ENCODE measurements around the gene PPP4R3A.
"Not testable (repeated sequence)": the region's sequence is repeated elsewhere in the genome, so short reads cannot be mapped to it uniquely, and the experiment has no call there.

Gene PPP4R3A

DNA sequence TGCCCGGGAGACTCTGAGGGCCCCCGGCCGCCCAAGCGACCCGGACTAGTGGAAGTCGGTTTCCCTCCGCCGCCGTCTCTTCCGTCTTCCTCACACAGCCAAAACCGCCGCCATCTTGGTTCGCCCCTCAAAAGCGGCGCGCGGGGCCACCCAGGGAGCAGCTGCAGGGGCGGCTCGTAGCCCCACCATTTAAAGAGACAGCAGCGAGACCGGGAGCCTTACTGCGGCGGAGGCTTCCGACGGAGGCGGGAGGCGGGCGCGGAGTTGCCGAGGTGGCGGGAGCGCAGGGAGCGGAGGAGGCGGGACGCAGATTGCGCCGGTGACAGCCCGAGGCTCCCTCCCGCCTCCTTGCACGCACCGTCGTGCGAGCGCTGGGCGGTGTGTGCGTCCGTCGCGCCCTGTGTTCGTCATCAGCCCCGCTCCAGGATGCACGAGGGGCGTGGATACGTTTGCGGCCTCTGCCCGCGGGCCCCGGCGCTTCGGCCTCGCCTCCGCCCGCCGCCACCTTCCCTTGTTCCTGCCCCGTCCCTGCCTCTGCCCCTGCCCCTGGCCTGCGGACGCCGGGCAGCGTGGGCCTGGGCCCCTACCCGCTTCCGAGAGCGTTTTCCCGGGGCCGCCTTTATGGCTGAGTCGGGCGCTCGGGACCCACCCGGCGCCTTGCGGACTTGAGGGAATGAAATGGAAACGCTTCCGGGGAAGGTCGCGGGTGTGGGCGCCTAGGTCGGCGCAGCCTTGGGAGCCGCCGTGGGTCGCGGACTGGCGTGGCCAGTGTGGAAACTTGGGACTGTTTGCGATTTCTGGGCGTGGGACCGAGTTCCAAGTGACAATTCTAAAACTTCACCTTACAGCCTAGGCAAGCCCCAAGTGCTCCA is at the start of gene PPP4R3A:
TSS of gene PPP4R3A (minus strand) at position 140 of the 872 bp plus-strand sequence. CDS start 663 bp downstream, outside the sequence.
- DNase-seq (ENCODE audit: low spot score): peak; percentile 97

DNA sequence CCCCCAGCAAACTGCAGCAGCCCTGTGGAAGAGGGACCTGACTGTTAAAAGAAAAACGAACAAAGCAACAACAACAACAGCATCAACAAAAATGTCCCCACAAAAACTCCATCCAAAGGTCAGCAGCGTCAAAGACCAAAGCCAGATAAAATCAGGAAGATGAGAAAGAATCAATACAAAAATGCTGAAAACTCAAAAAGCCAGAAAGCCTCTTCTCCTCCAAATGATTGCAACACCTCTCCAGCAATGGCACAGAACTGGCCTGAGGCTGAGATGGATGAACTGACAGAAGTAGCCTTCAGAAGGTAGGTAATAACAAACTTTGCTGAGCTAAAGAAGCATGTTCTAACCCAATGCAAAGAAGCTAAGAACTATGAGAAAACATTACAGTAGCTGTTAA is 45.4 kb upstream of the PPP4R3A start:
- no peak for DNase-seq (ENCODE audit: low spot score)

DNA sequence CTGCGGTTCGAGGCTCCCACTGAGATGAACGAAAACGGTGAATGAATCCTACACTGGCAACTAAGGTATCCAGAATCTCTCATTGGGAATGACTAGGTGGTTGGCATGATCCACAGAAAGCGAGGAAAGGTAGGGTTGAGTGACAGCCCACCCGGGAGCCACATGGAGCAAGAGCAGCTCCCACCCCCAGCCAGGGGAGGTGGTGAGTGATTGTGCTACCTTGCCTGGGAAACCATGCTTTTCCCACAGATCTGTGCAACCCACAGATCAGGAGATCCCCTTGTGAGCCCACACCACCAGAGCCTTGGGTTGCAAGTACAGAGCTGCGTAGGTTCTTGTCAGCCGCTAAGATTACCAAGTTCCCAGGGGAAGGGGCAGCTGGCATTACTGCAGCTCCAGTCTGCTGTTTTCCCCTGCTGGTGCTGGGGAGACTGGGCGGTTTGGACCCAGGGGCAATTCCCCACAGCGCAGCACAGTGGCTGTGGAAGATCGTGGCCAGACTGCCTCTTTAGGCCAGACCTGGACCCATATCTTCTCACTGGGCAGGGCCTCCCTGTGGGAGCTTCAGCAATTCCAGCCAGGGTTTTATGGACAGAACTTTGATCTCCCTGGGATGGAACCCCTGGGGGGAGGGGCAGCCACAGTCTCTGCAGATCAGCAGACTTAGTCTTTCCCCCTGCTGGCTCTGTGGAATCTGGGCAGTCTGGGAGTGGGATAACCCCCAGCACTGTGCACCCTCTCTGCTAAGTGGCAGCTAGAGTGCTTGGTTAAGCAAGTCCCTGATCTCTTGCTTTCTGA is 44.6 kb upstream of the PPP4R3A start:
- no peak for DNase-seq (ENCODE audit: low spot score)

DNA sequence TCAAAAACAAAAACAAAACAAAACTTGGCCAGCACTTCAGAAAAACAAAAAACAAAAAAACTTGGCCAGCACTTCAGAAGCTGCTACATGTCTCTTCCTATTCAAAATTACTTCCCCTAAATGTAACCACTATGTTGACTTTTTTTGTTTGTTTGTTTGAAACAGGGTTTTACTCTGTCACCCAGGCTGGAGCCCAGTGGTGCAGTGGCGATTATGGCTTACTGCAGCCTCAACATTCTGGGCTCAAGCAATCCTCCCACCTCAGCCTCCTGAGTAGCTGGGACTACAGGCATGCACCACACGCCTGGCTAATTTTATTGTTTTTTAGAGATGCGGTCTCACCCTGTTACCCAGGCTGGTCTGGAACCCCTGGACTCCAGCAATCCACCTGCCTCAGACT is 38.0 kb upstream of the PPP4R3A start:
- DNase-seq (ENCODE audit: low spot score): no peak

DNA sequence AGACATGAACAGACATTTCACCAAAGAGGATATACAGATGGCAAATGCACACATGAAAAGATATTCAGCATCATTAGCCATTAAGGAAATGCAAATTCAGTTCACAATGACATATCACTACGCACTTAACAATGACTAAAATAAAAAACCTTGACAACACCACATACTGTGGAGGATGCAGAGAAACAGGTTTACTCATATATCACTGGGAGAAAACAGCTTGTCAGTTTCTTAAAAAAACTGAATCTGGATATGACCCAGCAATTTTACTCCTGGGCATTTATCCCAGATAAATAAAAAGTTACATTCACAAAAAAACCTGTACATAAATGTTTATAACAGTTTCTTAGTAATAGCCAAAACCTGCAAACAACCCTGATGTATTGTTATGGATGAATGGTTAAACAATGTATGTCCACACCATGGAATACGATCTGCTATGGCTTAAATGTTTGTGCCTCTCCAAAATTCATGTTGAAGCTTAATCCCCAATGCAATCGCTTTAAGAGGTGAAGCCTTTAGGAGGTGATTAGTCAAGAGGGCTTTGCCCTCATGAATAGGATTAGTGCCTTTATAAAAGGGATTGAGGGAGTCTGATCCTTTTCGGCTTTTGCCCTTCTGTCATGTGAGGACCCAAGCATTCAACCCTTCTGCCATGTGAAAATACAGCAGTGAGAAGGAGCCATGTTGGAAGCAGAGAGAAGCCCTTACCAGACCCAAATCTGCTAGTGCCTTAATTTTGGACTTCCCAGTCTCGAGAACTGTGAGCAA is 36.0 kb upstream of the PPP4R3A start:
- DNase-seq (ENCODE audit: low spot score): no peak

DNA sequence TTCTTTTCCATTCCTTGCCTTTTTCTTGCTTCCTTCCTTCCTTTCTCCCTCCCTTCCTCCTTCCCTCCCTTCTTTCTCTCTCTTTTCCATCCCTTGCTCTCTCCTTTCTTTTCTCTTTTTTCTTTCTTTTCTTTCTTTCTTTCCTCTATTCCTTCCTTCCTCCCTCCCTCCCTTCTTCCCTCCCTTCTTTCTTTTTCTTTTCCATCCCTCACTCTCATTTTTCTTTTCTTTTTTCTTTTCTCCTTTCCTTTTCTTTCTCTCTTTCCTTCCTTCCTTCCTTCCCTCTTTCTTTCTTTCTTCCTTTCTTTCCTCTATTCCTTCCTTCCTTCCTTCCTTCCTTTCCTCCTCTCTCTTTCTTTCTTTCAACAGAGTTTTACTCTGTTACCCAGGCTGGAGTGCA is 35.1 kb upstream of the PPP4R3A start:
- DNase-seq (ENCODE audit: low spot score): no peak

DNA sequence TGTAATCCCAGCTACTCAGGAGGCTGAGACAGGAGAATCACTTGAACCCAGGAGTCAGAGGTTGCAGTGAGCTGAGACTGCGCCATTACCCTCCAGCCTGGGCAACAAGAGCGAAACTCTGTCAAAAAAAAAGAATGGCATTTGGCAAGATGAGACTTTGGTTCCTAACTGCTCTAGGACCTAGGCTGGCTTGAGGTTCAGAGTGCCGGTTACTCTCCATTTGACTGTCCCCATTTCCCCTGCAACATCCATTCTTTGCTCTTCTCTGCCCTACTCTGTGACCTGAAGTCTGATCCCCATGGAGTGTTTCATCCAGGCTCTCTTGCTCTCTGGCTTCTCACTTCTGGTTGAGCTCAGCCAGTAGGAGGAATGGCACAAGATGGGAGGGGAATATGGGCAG is 26.2 kb upstream of the PPP4R3A start:
- no peak for DNase-seq (ENCODE audit: low spot score)

DNA sequence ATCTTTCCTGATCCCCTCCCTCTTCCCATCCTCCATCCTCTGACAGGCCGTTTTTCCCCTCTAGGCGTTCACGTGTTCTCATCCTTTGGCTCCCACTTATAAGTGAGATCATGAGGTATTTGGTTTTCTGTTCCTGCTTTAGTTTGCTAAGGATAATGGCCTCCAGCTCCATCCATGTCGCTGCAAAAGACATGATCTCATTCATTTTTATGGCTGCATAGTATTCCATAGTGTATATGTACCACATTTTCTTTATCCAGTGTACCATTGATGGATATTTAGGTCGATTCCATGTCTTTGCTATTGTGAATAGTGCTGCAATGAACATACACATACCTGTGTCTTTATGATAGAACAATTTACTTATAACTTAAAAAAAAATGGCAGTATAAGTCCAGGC is 23.9 kb upstream of the PPP4R3A start:
- DNase-seq (ENCODE audit: low spot score): not testable (repeated sequence)

DNA sequence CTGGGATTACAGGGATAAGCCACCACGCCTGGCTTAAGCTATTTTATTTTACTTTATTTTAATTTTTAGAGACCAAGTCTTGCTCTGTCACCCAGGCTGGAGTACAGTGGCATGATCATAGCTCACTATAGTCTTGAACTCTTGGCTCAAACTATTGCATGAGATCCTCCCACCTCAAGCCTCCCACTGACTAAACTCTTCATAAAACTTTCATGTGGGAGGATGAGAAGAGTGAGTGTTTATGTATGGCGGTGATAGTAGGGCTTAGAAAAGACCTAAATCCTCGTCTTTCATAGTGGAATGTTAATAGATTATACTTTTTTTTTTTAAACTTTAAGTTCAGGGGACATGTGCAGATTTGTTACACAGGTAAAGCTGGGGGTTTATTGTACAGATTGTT is 23.5 kb upstream of the PPP4R3A start:
- no peak for DNase-seq (ENCODE audit: low spot score)

DNA sequence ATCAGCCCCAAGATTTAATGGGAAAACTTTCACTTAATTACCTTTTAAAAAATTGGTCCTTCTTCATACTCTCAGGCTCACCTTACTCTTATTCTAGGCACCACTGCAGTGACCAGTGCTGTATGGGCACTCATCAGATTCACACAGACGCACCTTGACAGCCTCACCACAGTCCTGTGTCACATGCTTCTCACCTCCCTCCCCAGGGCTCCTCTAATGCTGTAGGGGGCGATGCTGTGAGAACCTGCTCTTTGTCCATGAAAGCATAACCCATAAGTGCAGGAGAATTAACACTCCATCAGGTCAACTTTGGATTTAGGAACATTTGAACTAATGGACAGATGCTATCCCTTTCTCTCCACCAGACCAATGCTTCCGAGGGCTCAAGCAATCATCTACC is 13.9 kb upstream of the PPP4R3A start:
- no peak for DNase-seq (ENCODE audit: low spot score)

DNA sequence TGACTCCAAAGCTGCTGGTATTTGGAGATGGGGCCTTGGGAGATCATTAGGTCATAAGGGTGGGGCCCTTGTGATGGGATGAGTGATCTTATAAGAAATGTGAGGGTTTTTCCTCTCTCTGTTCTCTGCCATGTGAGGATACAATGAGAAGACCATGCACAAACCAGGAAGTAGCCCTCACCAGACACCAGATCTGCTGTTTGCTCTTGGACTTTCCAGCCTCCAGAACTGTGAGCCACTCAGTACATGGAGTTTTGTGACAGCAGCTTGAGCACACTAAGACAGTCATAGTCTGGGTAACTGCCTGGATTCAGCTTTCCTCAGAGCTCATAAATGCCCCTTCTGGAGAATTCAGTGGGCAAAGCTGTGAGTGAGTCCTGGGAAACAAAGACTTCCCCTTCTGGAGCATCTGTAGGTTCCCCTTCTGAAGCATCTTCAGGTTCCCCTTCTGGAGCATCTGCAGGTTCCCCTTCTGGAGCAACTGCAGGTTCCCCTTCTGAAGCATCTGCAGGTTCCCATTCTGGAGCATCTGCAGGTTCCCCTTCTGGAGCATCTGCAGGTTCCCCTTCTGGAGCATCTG is 11.0 kb upstream of the PPP4R3A start:
- DNase-seq (ENCODE audit: low spot score): no peak

DNA sequence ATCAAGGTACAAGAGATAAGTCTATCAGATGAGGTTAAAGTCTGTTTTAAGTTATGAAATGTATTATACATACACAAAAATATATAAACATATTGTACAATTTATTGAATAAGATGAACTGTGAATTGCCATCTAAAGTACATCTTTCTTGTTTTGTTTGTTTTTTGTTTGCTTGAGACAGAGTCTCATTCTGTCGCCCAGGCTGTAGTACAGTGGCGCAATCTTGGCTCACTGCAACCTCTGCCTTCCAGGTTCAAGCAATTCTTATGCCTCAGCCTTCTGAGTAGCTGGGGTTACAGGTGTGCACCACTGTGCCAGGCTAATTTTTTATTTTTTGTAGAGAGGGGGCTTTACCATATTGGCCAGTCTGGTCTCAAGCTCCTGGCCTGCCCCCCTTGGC is 10.0 kb upstream of the PPP4R3A start:
- no peak for DNase-seq (ENCODE audit: low spot score)

DNA sequence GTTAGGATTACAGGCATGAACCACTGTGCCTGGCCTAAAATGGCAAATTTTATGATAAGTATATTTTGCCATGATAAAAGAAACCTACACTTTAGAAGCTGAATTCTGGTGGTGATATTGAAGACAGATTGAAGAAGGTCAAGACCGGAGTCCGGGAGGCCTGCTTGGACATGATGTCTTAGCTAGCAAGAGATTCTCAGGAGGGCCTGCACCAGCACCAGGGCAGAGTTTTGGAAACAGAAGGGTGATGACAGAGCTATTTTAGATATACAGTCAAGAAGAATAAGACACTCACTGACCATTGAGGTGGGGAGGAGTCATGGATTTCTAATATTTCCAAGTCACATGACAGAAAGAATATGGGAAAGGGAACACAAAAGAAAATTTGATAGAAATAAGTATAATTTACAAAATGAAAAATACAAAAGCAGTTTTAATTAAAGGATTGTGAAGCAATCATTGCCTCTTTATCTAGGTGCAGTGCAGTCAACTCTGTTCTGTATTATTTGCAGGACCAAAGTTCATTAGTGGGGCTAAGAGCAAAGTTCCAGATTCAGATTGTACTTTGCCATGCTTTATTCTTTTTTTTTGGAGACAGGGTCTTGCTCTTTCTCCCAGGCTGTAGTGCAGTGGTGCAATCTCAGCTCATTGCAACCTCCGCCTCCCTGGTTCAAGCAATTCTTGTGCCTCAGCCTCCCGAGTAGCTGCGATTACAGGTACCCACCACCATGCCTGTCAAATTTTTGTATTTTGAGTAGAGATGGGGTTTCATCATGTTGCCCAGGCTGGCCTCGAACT is 9.3 kb upstream of the PPP4R3A start:
- no peak for DNase-seq (ENCODE audit: low spot score)

DNA sequence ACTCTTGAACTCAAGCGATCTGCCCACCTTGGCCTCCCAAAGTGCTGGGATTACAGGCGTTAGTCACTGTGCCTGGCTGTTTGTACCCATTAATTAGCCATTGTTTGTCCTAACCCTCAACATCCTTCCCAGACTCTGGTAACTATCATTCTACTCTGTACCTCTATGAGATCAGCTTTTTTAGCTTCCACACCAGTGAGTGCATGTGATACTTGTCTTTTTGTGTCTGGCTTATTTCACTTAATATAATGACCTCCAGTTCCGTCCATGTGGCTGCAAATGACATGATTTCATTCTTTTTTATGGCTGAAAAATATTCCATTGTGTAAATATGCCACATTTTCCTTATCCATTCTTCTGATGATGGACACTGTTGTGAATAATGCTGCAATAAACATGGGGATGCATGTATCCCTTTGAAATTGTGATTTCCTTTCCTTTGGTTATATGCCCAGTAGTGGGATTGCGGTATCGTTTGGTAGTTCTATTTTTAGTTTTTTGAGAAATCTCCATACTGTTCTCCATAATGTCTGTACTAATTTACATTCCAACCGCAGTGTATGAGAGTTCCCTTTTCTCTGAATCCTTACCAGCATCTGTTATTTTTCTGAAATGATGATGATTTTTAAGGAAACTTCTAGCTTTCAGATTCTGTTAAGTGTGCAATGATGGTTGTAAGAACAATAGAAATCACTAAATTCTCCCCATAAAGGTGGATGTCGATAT is 6.7 kb upstream of the PPP4R3A start:
- DNase-seq (ENCODE audit: low spot score): no peak

DNA sequence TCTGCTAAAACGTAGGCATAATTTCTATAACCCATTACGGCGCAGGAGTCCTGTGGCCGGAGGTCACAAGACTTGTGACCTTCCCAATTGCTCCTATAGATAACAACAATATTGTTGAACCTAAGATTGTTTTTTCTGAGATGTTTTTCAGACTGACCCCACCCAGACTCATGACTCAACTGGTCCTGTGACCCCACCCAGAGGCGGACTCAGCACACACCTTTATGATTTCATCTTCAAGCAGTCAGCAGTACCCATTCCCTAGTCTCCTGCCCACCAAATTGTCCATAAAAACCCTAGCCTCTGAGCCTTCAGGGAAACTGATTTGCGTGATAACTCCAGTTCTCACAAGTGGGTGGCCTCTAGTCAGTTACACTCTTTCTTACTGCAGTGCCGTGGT is 5.9 kb upstream of the PPP4R3A start:
- no peak for DNase-seq (ENCODE audit: low spot score)

DNA sequence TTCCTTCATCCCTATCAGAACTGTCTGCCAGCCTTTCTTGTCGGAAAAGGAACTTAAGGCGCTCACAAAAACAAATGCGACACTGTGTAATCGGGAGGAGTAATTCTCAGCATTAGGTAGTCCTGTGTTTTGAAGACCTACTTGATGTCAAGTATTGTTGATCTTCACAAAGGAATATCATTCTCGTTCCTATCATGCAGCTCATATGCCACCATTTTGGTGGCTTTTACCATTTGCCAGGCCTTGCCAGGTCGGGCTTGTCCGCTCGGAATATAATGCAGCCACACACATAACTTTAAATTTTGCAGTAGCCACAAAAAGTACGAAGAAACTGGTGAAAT is 903 bp upstream of the PPP4R3A start:
- no peak for DNase-seq (ENCODE audit: low spot score)

DNA sequence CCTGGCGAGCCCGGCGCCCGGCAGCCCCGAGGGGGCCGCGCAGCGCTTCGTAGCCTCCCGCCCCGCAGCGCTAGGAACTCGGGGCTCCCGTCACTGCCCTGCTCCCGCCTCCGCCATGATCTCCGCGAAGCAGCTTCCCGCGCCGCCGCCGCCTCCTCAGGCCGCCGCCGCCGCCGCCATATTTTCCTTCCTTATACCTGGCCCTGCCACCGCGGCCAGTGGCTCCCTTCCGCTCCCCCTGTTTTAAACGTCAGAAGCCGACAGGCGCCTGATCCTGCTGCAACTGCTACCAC is 286 bp downstream of the PPP4R3A start:
- DNase-seq (ENCODE audit: low spot score): no peak

DNA sequence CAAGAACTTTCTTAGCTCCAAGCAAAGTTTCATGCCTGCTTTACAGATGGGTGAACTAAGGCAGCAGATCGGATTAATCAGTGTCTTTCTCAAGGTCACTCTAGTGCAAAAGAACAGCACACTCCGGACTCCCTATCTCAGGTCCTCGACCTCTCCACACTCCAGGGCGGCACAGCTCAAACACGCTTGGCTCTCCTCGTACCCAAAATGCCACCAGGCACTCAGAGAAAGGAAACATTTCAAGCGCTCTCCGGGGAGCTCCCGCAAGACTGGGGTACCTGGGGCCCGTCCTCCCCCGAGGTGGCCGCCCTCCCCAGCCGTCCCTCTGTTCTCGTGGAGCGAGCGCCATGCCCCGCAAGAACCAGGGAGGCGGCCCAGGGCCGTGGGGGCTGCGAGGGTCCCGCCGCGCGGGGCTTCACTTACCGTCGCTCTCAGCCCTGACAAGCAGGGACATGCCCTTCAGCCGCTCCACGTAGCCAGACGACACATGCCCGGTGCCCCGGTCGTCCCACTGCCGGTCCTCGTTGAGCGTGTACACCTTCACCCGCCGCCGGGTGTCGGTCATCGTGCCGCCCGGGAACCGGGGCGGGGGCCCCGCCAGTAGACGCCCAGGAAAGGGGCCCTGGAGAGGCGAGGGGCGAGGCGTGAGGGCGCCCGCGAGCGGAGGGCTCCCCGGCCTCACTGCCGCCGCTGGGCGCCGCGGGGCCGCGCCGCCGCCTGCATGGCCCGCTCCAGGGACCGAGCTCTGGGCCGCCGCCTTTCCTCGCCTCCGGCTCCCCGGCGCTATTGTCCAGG is 830 bp downstream of the PPP4R3A start:
- peak; percentile 34 for DNase-seq (ENCODE audit: low spot score)

DNA sequence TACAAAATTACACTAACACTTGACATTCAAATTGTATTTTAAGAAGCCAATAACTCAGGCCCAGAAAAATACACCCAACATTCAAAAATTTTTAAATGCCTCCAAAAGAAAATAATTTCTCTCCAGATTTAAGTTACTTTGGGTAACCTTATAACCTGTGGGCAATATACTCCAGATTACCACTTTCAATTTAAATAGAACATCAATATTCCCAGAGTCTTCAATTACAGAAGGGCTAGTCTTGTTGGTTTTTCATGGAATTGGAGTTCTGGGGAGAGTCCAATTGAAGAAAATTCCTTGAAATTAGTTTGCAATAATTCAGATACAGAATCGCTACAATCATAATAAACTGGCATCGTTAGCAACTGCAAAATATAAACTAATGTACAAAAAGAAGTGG is 2.0 kb downstream of the PPP4R3A start:
- no peak for DNase-seq (ENCODE audit: low spot score)

DNA sequence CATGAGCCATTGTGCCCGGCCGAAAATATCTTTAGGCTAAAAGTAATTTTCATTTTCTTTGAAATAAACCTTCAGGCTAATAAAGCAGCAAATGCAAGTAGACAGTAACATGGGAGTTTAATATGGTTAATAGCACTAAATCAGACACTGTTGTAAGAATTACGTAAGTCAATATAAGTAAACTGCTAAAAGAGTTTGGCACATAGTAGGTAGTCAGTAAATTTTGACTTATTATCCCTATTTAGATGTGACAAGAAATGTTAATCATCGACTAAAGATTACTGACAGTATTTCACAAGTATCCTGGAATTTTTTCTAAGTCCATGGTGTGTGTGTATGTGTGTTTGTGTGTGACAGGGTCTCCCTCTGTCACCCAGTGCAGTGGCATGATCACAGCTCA is 3.9 kb downstream of the PPP4R3A start:
- no peak for DNase-seq (ENCODE audit: low spot score)
